Mucosa of gallbladder (tissue), 1 donor: Measurements from ENCODE around the gene CAMK2A. TPM values are rescaled to one million over a fixed set of nuclear protein-coding genes. Genes with fewer than 3 reads are reported as not detected.

Experiments
- DNase-seq: peaks from one replicate; pipeline ENCODE4 v3.0.0-alpha.2; 2020; ENCODE audit warnings: low spot score
- total RNA-seq: library from RNA; stranded (reverse); gene quantifications from one replicate; pipeline ENCODE4 v1.2.1, GENCODE V29; 2021
- donor health status: DM: no; HTN: no; CAD: no.

Gene CAMK2A
- total RNA-seq, 1 donor from 2014 or later: 5.0 TPM

DNA sequence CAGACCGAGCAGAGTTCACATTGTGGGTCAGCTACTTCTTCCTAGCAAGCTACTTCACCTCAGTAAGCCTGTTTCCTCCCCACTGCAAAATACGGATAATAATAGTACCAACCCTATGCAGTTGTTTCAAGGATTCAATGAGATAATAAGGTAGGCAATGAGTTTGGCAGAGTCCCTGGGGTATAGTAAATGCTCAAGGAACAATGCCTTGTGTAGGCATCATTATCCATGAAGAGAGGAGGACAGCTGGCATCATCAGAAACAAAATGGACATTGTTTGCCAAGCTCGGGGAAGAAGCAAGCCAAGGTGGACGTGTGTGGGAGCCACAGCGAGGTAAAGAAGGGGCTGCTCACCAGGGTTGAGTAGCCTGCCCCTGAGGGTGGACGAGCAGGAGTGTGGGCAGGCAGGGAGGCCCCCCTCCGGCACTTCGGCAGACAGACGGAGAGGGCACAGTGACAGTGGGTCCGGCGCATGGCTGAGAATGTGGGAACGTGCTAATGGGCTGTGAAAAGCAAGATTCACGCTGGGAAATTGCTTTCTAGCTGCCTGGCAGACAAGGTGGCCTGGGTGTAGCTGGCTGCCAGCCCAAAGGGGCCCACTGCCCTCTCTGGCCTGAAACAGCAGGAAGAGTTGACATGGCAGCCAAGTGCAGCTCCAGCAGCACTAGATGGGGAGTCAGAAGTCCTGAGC lies 10.1 kb downstream of the CAMK2A start:
- DNase-seq: no peak

DNA sequence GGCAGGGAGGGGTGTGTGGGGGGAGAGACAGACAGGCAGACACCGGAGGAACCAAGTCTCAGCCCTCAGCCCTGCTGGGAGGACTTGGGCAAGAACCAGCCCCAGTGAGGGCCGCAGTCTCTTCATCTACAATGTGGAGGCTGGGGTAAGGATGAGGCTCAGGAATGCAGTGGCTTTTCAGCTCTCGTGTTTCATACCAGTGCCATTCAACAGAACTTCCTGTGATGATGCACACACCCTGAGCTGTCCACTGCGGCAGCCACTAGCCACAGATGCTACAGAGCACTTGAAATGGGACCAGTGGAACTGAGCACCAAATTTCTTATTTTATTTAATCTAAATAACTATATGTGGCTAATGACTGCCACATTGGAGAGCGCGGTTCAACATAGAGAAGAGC lies 10.7 kb downstream of the CAMK2A start:
- DNase-seq: no peak

DNA sequence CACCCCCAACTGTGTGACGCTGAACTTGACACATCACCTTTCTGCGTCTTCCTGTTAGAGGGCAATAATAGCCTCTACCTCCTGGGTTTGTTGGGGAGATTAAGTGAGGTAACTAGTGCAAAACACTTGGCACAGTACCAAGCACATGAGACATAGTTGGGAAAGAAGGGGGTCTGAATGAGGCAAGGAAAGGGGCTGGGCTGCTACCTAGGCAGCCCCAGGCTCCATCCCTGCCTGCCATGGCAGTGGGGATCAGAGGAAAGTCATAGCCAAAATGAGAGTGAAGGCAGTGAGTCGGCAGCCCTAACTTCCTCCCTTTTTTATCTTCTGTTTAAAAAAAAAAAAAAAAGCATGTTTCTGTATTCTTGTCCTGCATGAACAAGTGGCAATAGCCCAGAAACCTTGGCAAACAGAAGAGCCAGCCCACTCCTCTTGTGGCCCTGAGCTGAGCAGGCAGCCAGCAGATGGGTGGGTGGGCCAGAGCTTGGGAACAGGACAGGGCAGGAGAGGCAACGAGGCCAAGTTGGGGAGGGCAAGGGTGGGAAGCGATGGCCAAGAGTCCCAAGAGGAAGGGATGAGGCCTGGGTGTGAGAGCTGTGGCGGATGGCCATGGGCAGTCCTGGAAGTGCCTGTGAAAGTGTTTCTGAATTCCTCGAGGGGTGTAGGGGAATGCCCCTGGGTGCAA lies 11.4 kb downstream of the CAMK2A start:
- DNase-seq: no peak

DNA sequence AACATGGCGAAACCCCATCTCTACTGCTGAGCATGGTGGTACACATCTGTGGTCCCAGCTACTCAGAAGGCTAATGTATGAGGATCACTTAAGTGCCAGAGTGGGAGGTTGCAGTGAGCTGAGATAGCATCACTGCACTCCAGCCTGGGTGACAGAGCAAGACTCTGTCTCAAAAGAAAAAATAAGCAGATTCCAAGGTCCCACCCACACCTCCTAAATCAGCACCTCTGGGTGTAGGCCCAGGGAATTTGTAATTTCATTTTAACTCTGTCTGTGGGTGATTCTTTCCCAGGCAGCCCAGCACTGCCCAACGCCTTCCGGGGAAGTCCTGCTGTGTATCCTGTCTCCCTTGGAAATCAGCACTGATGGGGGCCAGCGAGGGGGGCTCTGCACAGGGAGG lies 12.5 kb downstream of the CAMK2A start:
- DNase-seq: no peak

DNA sequence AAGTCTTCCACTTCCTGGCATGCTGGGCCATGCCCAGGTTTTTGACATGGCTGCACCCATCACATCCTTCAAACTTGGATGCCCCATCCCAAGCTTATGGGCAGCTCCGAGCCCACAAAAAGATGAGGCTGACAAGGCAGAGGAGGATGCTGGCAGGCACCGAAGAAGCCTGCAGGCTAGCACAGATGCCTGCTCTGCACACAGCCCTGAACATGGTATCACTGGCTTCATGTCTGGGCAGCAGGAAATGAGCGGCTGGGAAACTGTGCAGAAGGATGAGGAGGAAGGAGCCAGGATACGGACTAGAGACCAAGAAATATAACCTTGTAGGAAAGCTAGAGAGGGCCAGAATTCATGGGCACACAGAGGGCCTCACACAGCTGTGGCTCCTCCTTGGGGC lies 14.8 kb downstream of the CAMK2A start:
- DNase-seq: no peak

DNA sequence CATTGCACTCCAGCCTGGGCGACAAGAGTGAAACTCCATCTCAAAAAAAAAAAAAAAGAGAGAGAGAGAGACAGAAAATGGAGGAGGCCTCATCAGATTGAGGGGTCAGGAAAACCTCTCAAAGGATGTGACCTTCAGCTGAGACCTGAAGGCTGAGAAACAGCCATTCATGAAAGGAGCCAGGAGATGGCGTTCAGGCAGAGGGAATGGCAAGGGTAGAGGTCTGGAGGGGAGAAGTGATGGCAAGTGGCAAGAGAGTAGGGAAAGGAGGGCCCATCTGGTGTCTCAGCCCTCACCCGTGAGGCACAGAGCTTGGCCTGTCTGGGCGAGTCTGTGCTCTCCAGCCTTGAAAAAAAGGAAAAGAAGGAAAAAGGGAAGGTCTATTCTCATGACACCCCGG lies 17.0 kb downstream of the CAMK2A start:
- DNase-seq: no peak

DNA sequence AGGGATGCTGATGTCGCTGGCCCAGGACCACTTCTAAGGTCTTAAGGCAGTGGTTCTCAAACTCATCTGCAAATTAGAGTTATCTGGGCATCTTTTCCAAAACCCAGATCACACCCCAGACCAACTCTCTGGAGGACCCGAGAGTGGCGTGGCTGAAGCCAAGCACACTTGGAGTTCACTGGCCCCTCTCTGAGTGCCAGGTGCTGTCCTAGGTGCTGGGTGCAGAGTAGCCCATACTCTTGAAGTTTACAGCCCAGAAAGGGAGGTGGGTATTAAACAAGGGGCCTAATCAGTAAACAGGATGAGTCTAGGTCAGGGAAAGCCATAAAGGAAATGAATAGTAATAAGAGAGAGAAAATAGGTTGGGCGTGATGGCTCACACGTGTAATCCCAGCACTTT lies 17.6 kb downstream of the CAMK2A start:
- DNase-seq: no peak

DNA sequence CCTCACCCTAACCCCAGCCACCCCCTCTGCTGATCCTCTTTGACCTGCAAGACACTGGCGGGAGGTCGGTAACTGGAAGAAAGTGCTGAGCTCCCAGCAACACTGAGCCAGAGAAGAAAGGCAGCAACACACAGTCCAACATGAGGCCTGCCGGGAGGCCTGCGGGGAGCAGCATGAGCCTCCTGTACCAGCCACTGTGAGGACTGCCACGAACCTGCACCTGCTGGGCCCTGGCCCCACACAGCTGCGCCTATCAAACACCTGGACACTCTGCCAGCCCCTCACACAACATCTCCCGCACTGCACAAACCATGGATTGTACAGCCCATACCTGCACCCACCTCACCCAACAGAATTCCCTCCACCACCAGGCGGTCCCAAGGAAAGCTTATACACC lies 18.3 kb downstream of the CAMK2A start:
- no peak for DNase-seq

DNA sequence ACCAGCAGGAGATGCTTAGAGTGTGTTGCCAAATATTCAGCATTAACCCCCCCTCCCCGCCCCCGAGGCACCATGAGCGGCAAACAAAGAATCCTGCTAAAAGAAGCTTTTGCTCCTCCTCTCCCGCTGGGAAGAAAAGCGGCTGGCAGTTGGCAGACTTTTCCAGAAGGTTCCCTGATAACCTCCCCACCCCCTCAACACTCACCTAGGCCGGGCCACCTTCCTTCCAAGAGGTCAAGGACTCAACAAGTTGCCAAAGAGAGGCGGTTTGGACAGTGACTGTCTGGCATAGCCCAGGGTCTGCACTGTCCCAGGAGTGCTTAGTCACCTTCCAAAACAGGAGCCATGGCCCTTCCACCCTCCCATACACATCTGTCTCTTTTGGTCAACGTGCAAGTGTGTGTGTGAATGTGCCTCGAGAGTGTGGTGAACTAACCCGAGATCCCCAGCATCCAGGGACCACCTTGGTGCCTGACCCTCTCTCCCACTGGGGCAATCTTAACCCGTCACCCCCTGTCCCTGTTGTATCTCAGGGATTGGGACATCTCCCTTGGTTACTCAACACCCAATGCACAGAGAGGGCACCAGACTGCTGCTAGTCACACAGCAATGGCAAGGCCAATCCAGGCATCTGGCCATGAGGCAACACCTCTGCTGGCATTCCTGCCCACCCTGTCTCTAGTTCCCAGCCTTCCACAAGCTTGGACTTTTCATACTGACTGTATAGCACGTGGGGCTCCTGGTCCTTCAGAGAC lies 18.9 kb downstream of the CAMK2A start:
- DNase-seq: no peak

DNA sequence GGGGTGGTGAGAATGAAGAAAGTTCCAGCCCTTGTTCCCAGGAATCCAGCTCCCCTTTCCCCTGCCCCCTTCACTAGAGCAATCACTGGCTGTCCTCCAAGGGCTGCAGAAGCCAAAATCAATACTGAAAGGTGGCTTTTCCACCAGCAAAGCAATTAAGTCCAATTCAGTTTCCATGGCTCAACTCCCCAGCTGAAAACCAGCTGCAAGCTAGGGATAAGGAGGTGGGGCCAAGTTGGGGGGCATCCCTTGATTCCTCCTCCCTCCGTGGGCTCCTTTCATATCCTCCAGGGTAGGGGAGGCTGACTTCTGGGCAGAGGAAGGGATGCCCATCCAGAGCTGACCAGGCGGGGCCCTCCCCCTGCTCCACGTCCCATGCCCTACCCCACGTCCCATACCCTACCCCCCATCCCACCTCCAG lies 22.7 kb downstream of the CAMK2A start:
- peak; percentile 45 for DNase-seq

DNA sequence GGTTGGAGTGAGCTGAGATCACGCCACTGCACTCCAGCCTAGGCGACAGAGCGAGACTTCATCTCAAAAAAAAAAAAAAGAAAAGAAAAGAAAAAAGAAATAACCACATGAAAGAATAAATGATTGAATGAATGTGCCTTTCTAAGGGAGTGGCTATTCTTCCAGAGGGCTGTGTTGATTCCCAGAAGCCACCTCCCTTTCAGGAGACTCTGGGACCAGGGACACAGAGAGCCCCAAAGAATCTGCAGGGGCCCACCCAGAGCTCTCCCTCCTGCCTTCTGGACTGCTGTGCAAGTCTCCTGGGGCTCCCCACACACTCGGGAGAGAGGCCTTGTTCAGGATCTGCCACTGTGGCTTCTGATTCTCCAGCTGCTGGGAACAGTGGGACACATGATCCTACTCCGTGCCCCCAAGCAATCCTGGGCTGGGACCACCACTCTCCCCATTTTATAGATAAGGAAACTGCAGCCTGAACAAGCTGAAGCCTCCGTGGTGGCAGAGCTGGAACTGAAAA lies 23.6 kb downstream of the CAMK2A start:
- no peak for DNase-seq

DNA sequence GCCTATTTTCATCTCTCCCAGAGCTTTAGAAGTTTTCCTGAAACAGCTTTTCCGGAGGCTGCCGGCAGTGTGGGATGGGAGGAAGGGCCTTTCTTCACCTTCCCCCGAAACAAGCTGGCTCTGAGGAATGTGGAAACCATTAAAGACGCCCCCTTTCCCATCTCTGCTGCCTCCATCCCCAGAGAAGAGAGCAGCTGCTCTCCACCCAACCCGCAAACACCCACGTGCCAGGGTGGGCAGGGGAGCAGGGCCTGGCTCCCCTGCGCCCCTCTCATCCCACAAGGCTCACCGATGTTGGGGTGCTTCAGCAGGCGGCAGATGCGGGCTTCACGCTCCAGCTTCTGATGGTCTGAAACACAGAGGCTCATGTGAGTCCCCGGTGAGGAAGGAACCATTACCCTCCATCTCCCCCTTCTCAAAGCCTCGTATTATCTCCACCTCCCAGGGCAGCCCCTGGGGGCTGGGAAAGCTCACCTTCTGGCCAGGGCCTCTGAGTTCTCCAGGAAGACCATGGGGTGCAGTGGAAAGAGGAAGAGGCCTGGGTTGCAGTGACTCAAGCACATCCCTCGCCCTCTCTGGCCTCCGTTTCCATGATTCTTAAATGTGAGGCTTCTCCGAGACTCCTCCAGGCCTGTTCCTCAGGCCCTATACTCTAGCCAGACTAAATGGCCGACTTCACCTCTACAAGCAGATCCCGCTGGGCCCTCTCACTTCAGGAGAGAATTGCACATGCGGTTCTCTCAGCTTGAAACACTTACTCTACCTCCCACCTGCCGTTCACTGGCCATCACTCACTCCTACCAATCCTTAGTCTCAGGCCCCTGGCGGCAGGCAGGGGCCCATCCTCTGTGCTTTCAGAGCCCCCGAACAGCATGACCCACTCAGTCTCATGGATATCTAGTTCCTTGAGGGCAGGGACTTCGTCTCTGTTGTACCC lies 24.6 kb downstream of the CAMK2A start:
- DNase-seq: no peak

DNA sequence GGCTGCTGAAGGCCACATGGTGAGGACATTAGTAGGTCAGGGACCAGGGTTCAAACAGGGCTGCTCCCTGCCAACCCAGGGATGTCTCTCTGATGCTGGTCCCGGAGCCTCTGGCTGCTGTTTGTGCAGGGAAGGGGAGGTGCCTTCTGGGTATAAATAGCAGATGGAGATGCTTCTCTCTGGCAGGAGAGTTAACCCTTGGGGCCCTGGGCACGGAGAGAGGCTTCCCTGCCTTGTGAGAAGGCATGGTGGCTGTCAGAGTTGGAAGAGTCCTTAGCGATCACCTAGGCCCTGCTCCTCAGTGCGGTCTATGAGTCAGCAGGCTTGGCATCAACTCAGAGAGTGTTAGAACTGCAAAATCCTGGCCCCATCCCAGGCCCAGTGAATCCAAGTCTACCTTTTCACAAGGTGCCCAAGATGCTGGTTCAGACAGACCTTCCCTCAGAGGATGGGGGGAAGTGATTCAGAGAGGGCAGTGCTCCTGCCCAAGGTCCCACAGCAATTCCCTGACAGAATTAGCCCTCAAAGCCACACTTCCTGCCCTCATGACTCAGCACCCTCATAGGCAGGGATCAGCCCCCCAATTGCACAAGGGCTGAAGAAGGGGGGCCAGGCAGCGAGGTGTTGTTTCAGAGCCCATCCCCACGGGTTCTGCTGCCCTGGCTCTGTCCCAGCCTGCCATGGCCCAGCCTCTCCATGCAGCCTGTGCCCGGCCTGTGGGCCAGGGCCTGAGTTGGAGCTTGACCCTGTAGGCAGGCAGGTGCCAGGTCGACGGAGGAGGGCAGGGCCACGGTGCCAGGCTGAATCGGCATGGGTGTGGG lies 25.6 kb downstream of the CAMK2A start:
- DNase-seq: peak; percentile 60

DNA sequence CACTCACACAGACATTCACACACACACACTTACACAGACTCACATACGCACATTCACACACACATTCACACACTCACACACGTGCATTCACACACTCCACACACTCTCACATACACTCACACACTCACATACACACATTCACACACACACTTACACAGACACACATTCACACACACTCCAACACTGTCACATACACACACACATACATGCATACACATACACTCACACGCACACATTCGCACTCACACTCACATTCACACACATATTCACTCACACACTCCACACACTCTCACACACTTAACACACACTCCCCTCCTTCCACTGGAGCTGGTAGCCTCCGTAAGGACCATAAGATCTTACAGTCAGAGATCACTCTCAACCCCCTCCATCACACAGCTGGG lies 26.2 kb downstream of the CAMK2A start:
- no peak for DNase-seq

DNA sequence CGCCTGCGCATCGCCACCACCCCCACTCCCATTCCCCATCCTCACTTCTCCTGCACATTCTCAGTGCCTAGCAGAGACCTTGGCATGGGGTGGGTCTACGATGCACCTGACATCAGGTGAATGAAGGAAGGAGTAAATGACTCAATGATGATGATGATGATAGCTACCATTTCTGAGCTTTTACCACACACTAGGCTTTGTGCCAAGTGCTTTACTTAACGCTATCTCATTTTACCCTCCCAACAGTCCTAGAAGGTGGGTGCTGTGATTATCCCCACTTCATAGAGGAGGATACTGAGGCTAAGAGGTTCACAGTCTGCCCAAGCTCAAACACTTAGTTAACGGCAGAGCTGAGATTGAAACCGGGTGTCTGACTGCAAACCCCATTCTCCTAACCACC lies 27.1 kb downstream of the CAMK2A start:
- no peak for DNase-seq

DNA sequence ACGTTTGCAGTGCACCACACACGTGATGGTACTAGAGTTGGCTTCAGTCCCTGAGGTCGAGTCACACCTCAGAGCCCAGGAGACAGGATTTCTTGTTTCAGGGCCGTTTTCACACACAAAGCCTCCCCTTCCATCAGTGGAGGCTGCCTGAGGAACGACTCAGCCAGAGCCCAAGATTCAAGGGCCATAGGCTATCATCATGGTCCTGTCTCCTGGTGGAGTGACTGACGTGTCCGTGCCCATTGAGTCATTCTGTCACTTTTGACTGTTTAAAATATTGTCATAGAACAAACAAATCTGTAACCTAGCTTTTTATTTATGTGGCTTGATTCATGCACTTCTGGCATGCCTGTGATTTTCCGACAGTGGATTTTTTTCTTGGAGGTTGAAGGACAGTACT lies 28.3 kb downstream of the CAMK2A start:
- no peak for DNase-seq

DNA sequence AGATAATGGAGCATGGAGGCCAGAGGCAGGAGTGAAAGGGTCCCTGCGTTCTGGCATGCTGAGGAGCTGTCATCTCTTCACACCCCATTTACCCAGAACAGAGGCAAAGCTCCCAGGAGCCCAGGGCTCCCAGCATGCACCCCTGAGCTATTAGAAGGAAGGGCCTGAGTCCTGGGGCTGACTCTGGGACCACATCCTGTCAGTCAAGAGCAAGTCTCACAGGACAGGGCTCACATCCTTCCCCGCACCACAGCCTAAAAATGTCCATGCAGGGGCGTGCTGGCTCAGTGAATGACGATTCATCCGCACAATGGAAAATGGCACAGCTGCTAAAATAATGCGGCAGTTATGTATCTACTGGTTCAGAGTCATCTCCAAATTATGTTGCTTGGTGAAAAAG lies 31.4 kb downstream of the CAMK2A start:
- DNase-seq: no peak

DNA sequence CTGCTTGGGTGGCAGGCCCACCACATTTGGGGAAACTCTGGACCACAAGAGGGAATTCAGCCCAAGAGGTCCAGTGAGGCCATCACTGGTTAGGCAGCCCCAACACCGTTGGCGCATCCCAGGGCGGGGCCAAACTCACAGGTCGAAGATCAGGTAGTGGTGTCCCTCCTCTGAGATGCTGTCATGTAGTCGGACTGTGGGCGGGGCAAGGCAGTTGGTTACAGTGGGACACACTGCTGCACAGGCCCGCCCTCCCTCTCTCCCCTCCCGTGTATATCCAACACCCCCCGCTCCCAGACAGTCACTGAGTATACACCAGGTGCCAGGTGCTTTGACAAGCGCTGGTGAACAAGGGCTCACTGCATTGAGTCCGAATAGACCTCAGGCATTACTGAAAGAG lies 32.1 kb downstream of the CAMK2A start:
- DNase-seq: no peak

DNA sequence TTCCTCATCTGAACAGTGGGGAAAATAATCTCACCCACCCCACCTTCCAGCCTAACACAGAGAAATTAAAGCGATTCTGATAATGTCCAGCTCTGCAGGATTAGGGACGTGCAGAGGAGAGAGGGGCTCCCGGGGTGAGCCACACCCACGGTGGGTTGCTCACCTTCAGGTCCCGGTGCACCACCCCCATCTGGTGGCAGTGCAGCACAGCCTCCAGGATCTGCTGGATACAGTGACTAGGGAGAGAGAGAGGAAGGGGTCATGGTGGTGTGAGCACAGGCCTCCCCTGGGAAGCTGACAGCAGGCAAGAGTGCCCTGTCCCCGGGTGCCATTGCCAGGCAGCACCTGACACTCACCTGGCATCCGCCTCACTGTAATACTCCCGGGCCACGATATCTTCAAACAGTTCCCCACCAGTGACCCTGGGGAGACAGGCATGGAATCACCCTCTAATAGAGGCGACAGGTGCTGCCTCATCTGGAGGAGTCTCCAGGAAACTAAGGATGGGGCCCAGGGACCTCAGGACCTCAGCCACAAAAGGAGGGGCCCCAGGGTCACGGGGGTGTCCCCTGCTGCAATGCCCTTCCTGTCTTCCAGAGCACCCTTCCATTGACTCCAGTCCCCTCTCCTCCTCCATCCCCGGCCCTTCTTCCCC lies 33.0 kb downstream of the CAMK2A start:
- DNase-seq: no peak
